KG1 (cell line): ENCODE results near the gene PPM1K.

Experiments
- DNase-seq: peaks from one replicate; lab custom pipeline; 2025; lab: John Stamatoyannopoulos, UW

PPM1K gene

DNA sequence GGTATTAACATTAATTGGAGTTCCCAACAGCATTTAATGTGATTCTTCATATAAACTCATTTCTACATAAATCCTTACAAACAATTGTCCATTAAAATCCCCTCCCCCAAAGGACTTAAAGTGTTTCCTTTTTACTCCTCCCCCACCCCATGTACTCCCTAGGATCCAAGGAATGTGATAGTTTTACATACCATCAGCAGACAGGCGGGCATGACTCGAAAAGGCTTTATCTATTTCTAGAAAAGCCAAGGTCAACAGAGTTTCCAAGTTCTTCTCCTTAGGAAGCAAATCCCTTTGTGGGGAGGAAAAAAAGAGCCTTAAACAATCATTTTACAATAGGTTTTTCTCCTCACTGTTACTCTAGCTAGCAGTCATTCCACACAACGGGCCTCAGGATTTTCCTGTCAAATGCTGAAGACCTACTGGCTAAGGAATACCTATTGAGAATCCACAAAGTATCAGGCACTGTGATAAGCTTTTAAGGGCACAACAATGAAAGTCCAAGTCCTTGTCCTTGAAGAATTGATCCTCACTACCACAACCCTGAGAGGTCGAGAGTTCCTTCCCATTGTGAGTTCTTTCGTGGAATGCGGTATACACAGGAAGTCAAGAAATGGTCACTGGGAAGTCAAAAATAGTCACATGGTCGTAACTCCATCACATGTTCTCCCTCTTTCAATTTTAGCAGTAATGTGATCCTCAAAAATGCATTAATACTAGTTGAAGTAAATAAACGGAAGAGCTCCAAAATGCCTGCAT, 7.2 kb downstream of the PPM1K start:
- DNase-seq = no peak

DNA sequence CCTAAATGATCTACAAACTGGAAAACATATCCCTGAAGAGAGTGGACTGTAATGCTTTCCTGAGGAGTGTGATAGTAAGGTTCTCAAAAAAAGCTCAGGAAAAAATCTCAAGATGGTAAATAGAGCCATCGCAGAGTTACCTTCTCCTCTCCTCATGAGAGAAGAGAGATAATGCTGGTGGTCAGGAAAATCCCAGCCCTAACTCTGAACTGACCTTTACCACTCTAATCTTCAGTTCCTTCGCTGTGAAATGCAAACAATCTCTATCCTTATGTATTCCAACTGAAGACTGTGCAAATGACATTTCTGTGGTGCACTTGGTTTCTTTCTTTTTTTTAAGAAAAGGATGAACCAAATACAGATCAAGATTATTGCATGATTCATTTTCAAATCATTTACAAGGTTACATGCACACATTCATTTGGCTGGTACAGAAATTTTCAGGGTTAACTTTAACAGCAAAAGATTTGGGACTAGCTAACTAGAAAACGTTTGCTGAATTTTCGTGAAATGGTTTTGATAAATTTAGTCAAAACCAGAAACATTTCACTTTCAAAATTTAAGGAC, 8.3 kb downstream of the PPM1K start:
- DNase-seq = no peak

DNA sequence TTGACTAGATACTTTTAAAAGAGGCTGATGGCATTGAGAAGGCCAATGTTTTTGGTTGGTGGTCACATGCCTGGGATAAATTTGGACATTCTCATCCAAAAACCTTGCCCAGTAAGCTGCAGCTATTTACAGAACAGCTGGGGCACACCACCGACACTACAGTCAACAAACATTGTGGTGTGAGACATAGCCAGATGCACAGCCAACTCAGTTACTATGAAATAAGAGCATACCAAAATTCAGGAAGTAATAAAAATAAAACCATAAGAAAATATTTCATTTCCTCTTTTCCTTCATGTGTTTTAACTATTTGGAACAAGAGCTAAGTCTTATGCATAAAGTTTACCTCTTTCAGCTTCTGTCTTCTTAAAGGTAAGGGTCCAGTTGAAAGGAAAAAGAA, 8.8 kb downstream of the PPM1K start:
- peak; percentile 22 for DNase-seq

DNA sequence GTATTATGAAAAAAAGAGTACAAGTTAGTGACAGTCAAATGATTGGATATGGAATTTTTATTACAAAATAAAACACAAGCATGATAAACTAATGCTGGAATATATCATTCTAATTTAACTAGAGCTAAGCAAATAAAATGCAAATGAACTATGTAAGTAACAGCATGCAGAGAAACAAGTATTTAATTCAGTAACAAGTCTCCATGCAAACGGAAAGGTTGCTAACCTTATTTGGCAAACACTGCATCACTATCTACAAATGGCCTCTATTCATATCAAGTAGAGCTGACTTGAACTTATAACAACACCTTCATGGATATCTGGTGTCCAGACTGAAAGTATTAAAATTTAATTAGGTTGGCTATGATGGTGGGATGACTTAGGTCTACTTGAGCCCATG, 15.4 kb downstream of the PPM1K start:
- DNase-seq = no peak

DNA sequence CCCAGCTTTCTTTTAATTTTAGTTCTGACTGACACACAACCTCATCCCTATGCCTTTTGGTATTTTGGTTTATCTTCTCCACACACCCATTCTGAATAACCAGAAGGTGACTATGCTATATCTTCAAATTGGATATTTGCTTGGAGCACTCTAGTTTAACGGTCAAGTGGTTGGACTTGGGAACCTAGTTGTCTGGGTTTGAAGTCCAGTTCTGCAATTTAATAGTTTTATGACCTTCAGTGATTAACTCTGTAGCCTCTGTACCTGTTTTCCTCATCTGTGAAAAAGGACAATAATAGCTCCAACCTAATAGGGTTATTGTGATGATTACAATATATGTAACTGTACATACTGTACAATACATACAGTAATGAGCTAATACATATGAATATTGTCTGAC, 20.0 kb downstream of the PPM1K start:
- no peak for DNase-seq

DNA sequence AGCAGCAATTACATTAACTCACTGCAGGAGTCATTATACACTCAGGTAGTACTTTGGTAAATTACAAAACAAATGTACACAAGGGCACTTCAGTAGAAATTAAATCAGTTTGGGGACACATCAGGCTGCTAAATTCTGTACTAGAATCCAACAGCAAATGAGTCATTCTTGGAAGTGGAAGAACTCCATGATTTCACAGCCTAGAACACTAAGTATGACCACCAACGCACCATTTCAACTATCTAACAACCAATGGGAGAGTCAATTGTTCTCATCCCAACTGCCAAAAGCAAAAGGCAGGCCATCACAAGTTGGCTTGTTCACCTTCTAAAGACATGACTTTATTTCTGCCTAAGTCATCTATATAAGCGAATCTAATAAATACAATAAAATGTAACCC, 26.6 kb downstream of the PPM1K start:
- DNase-seq = no peak

DNA sequence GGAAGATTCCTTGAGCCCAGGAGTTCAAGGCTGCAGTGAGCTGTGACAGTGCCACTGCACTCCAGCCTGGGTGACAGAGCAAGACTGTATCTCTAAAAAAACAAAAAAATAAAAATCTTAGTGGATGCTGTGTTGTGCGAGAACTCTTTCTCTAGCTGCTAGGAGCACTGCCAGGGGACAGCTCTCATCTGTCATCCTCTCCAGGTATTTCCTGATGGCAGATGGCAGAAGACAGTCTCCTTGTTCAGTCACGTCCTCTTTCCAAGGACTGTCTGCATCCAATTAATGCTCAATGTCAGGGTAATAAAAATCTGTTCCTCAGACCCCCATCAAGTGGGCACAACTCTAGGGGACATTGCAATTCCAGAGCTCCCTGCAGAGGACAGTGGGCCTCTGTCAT, 29.2 kb downstream of the PPM1K start:
- DNase-seq = no peak

DNA sequence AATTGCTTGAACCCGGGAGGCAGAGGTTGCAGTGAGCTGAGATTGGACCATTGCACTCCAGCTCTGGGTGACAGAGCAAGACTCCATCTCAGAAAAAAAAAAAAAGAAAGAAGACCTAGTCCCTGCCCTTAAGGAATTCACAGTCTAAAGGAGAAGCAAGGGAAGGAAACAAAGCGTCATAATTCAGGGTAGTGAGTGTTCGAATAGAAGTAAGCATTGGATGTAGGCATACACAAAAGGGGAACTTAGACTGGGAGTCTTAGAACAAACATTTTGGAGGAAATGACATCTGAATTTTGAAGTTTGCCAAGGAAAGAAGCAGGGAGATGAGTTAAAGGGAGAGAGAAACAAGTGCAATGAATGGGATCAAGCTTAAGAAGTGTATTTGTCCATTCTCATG, 32.4 kb downstream of the PPM1K start:
- DNase-seq = no peak

DNA sequence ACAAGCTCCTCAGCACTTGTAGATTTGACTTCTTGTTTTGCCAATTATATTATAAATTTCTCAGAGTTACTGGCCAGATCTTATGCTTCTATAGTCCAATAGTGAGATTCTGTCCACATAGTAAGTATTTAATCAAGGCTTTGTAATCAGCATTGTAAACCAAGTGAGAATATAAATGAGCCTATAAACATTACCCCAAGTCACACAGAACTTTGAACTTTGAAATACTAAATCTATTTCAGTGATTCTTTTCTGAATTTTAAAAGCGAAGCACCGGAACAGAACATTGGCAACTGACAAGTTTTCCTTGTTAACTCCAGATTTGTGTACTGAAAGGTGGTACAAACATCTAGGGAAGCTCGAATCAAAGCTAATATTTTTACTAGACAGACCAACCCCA, 37.2 kb downstream of the PPM1K start:
- DNase-seq = no peak

DNA sequence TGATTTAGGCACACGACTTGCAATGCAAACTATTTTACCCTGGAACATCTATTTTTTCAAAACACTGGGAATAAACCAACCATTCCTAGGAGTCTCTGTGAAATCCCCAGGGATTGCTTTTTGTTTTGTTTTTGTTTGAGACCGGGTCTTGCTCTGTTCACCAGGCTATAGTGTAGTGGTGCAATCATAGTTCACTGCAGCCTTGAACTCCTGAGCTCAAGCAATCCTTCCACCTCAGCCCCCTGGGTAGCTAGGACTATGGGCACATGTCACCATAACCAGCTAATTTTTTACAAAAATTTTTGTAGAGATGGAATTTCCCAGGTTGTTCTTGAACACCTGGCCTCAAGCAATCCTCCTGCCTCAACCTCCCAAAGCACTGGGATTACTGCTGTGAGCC, 37.8 kb downstream of the PPM1K start:
- no peak for DNase-seq

DNA sequence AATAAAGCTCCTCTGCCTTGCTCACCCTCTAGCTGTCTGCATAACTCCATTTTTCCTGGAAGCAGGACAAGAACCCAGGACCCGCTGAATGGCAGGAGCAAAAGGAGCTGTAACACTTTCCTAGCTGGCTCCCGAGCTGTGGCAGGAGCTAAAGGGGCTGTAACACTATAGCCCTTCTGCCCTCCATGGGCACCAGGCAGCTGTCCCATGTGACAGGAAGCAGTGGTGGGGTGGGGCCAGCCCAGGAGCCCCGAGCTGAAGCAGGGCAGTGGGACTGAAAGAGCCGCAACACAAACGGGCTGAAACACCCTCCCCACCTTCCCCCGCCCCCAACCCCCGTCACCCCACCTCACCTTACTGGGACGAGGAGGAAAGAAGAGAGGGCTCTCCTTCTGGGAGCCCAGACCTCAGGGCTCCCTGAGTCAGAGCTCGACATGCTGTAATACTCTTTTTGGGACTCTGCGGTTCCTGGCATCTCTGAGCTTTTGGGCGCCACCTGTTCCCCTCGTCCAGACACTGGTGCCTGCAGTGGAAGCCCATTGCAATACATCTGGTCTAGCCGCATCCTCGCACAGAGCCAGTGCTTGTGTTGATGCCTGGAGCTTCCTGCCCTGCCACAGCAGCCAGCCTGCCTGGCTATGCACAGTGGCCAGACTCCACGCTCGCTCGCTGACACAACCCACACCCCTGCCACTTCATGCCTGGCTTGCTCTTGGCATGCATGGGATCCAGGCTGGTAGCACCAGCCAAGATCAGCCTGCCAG, 39.4 kb downstream of the PPM1K start:
- no peak for DNase-seq

DNA sequence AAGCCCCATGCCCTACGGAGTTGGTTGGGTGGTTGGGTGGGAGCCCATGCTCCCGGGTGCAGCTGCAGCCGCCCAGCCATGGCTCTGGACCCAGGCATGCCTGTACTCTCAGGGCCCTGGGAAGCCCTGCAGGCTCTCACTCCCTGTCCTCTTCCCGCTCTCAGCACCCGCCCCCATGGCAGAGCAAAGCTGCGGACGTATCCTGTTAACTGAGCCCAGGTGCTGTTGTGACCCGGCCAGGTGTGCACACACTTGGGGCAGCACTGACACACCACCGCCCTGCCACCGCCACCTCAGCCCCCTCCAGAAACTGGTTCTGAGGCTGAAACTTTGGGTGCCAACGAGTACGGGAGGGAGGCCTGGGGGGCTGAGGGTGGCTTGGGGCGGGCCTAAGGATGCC, 40.3 kb downstream of the PPM1K start:
- no peak for DNase-seq

DNA sequence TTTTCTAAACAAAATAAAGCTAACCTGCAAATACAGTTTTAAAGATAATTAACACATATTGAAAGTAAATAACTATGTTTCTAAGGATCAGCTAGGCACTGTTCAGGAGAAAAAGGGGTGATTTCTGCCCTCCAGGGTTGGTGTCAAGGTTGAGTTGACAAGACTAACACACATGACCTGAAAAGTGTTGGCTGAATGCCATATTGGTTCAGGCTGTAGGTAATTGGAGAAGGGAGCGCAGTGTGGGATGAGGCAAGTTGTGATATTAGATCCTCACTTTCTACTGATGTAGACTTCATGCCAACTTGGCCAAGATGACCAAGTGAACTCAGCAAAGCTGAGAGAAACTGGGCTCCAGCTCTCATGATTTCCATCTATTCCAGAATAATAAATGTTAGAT, 42.2 kb downstream of the PPM1K start:
- DNase-seq = no peak

DNA sequence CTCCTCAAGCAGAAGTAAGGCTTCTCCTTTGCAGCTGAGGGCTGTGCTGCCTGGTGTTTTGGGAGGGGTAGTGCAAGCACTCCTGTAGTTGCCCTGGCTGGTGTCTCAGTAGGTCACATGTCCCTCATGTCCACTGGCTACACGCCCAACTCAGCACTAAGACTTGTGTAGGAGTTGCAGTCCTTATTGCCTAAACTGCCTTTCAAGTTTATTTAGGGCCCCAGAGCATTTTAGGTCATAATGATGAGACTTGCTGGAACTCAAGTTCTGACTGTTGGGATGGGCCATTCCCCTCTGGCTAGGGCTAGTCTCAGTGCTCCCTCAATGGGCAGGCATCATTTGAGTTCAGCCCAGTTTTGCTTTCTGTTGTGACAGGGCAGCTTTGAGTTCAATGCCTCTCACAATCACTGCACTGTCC, 44.1 kb downstream of the PPM1K start:
- DNase-seq = no peak

DNA sequence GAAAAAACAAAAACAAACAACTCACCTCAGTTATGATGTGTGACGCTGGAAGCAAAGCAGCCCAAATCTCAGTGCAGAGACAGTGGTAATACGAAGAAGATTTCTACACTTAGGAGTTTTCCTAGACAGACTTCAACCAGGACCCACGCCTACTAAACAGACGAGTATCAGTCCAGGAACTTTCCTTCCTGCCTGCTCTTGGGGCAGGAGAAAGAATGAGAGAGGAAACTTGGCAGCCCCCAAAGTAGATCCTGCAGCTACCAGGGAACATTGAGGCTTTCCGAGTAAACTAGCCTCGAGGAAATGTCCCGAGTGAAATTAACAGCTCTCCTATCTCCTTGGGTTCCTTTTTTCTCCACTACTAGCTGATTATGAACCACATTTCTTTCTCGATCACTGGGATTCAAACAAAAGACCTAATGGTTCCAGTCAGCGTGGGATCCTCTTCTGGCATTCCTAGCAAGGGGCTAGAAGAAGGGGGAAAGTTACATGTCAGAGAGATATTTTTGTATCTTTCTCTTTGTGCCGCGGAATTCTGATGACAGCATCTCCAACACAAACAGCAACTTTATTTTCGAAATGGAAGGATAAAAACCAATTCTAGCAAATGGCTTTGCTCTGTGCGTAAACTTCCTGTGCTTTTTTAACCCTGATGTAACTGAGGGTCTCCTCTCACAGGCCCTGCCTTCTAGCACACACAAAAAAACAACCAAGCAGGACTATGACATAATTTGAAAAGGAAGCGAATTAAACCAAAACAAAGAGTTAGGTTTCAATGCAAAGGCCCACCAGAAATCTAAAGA, 53.2 kb downstream of the PPM1K start:
- DNase-seq = no peak

DNA sequence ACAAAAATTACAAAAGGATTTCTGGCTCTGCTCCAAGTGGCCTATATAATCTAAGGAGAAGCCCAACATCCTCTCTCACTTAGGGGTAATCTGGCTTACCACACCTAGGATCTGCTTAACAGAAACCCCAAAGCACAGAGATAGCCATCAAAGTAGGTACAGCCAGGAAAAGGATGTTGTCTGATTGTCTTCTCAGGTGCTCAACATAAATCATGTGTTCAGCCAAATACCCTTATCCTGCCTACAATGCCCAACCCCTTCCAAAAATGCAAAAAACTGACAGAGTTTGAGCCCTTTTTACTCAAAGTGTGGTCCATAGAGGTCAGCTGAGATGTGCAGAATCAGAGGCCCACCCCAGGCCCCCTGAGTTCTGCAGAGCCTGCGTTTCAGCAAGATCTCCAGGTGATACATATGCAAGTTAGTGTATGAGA, 53.9 kb downstream of the PPM1K start:
- DNase-seq = no peak

DNA sequence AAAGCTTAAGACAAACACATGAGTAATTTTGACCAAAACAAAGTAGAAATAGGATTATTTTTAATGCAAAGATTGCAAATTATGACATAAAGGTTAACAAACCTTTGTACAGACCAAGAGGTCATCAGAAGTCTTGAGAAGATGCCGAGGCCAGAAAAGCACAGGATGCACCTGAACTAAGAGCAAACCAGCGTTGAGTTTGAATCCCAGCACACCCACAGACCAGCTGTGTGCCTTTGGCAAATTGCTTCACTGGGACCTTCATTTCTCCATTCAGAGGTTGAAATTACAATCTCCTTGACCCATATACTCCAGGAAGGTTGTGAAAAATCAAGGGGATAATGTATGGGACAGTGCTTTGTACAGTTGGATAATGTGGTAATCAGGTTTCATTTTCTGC, 56.6 kb downstream of the PPM1K start:
- no peak for DNase-seq

DNA sequence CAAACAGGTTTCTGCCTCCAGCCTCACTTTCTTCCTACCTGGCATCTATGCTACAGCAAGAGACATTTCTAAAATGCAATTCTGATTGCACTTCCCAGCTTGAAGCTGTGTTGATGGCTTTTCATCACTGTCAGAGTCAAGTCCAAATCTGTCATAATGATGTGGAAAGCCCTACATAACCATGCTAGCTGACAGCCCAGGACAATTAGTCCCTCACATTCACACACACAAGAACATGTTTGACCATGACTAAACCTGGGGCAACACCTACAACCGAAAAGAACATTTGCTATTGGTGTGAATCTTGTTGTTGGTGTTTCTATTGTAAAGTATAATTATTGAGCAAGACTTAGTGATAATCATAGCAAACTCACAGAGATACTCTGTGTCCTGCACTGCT, 58.2 kb downstream of the PPM1K start:
- no peak for DNase-seq

DNA sequence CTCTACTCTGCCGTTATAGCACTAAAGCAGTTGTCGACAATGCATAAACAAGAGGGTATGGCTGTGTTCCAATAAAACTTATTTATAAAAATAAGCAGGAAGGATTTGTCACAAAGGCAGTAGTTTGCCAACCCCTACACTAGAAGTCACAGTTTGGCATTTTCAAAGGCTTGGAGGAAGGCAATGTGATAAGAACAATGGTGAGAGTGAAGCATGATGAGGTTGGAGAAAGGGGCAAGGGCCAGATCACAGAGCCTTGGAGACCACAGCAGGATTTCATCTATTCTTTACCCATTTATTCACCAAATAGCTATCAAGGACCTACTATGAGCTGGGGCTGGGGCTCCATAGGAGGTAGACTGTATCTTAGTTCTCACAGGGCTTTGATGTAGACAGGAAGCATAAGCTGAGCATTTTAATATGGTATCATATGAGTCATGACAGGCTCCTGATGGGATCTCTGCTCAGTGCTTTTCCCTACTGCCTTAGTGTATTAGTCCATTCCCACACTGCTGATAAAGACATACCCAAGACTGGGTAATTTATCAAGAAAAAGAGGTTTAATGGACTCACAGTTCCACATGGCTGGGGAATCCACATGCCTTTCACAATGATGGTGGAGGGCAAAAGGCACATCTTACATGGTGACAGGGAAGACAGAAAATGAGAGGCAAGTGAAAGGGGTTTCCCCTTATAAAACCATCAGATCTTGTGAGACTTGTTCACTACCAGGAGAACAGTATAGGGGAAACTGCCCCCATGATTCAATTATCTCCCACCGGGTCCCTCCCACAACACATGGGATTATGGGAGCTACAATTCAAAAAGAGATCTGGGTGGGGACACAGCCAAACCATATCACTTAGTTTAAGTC, 58.9 kb downstream of the PPM1K start:
- DNase-seq = no peak

DNA sequence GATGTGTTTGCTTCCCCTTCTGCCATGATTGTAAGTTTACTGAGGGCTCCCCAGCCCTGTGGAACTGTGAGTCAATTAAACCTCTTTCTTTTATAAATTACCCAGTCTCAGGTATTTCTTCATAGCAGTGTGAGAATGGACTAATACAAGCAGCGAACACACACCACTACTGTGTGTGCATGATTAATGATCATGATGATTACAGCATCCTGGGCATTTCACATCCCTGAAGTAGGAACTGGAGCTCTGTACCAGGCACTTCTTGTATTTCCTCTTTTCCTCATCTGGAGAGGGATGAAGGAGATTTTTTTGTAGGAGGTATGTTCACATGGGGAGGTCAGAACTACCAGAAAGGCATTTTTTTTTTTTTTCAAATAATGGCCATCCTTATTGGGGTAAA, 60.8 kb downstream of the PPM1K start:
- no peak for DNase-seq

DNA sequence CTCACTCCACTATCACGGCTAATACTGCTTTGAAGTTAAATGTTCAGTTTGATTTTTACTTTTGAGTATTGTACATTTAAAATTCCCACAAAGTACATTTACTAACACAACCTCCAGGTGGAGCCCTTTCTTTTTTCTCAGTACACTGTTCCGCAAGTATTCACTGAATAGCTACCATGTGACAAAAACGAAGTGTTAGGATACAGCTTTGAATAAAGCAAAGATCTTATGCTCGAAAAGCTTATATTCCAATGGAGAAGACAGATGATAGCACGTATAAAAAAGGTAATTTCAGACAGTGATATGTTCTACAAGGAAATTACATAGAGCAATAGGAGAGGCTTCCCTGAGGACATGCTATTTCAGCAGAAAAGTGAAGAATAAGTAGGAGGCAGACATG, 65.3 kb downstream of the PPM1K start:
- peak; percentile 38 for DNase-seq

DNA sequence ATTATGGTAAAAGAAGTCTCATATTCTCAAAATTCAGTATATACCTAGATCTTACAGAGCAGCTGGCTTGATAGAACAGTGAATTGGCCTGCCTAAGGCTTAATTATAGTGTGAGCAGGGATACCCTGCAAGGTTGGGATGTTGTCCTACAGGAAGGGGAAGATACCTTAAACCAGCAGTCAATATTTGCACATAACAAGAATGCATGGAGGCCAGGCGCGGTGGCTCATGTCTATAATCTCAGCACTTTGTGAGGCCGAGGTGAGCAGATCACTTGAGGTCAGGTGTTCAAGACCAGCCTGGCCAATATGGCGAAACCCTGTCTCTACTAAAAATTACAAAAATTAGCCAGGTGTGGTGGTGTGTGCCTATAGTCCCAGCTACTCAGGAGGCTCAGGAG, 67.2 kb downstream of the PPM1K start:
- DNase-seq = no peak
